GM19324 (cell line): ENCODE measurements around the gene HNRNPA2B1.
"Not testable (repeated sequence)": the region's sequence is repeated elsewhere in the genome, so short reads cannot be mapped to it uniquely, and the experiment has no call there.

Experiments
- ATAC-seq: cut with Tn5 transposase; IDR thresholded peaks from one replicate; pipeline ENCODE4 v1.9.1; 2021; ENCODE audit warnings: mild to moderate bottlenecking, moderate library complexity; ENCODE audit not compliant: unreplicated experiment, low FRiP score

The HNRNPA2B1 gene

GRCh38 chr7:26198781-26199169, 1.8 kb downstream of the HNRNPA2B1 start:
- no peak for ATAC-seq

GRCh38 chr7:26198133-26198780, 2.3 kb downstream of the HNRNPA2B1 start:
- no peak for ATAC-seq

- no peak for ATAC-seq
Observed at GRCh38 chr7:26197153-26198115, 3.1 kb downstream of the HNRNPA2B1 start.

GRCh38 chr7:26195867-26196657, 4.5 kb downstream of the HNRNPA2B1 start:
- ATAC-seq = no peak

- ATAC-seq = no peak
Observed at GRCh38 chr7:26195182-26195581, 5.4 kb downstream of the HNRNPA2B1 start.

GRCh38 chr7:26194764-26195163, 5.8 kb downstream of the HNRNPA2B1 start:
- not testable (repeated sequence) for ATAC-seq

GRCh38 chr7:26193432-26194207, 6.9 kb downstream of the HNRNPA2B1 start:
- no peak for ATAC-seq

GRCh38 chr7:26192485-26193087, 8.0 kb downstream of the HNRNPA2B1 start:
- ATAC-seq = no peak

- no peak for ATAC-seq
Observed at GRCh38 chr7:26191974-26192479, 8.5 kb downstream of the HNRNPA2B1 start.

GRCh38 chr7:26191233-26191973, 9.1 kb downstream of the HNRNPA2B1 start:
- ATAC-seq = no peak

GRCh38 chr7:26190417-26190869, 10.1 kb downstream of the HNRNPA2B1 start:
- no peak for ATAC-seq

GRCh38 chr7:26189697-26190096, 10.8 kb downstream of the HNRNPA2B1 start:
- ATAC-seq = no peak

GRCh38 chr7:26188957-26189541, 11.5 kb downstream of the HNRNPA2B1 start:
- ATAC-seq = no peak

- ATAC-seq = no peak
Observed at GRCh38 chr7:26188206-26188956, 12.2 kb downstream of the HNRNPA2B1 start.

GRCh38 chr7:26187380-26188205, 13.0 kb downstream of the HNRNPA2B1 start:
- no peak for ATAC-seq

- no peak for ATAC-seq
Observed at GRCh38 chr7:26186364-26187311, 13.9 kb downstream of the HNRNPA2B1 start.
